Mesothelial cell of epicardium (in vitro differentiated cells): ENCODE measurements around the gene PTPRG. TPM values are rescaled to one million over a fixed set of nuclear protein-coding genes. Genes with fewer than 3 reads are reported as not detected.

Source experiments
- DNase-seq, 2 experiments: peaks; one replicate each; pipeline ENCODE4 v3.0.0; 2021; ENCODE audit warnings: low spot score in 2 of 2; ENCODE audit not compliant: unreplicated experiment in 2 of 2
- H3K27ac Mint-ChIP-seq: 2 replicates; pipeline ENCODE4 v1.8.0; 2021; ENCODE audit warnings: mixed read lengths
- H3K27me3 Mint-ChIP-seq: 2 replicates; pipeline ENCODE4 v1.8.0; 2021; ENCODE audit warnings: low read depth, mixed read lengths
- H3K36me3 Mint-ChIP-seq: 2 replicates; pipeline ENCODE4 v1.8.0; 2021; ENCODE audit warnings: mixed read lengths
- H3K4me1 Mint-ChIP-seq: 2 replicates; pipeline ENCODE4 v1.8.0; 2021; ENCODE audit warnings: mixed read lengths
- H3K4me3 Mint-ChIP-seq: 2 replicates; pipeline ENCODE4 v1.8.0; 2021; ENCODE audit warnings: mild to moderate bottlenecking, moderate library complexity, mixed read lengths
- H3K9me3 Mint-ChIP-seq: 2 replicates; pipeline ENCODE4 v1.8.0; 2021; ENCODE audit warnings: mixed read lengths
- total RNA-seq: library from RNA; stranded (reverse); gene quantifications from 3 replicates; pipeline ENCODE4 v1.2.1, GENCODE V29; 2021
- TF ChIP-seq, protein P1 (sequence below): fragments of 200-600 bp; sonication (generic); IDR thresholded peaks from one replicate; pipeline ENCODE4 v1.5.0; 2021; ENCODE audit warnings: antibody characterized with exemption; ENCODE audit not compliant: unreplicated experiment

Gene PTPRG
- total RNA-seq, 1 donor from 2014 or later: 40.4 TPM

DNA sequence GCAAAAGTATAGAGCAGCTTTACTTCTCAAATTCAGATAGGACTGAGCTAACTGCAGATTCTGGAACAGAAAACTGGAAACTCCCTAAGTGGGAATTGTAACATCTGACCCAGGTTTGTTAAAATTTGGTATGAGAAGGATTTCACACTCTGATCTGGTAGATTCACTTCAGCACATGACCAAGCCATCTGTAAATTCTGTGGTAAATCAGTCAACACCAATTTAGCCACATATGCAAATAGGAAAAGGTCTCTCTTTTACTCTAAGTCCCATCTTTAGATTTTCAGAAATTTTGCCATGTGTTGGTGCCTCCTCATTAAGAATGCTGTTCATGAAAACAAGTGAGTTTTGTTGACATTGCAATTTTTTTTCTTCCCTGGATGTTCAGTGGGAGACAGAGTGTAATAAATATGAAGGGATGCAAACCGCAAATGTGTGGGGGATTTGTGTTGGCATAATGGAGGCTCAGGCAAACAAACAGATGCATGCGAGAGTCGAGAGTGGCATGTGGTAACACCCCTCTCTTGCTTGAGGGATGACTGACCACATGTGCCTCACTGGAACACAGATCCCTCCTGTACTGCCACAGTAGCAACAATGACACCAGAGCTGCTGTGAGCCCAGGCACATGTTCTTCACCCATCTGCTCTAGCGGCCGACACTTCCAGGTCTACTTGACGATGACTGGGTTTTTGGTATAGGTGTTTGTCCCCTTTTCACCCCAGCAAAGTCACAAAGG lies 665.4 kb downstream of the PTPRG start:
- no peak for DNase-seq

DNA sequence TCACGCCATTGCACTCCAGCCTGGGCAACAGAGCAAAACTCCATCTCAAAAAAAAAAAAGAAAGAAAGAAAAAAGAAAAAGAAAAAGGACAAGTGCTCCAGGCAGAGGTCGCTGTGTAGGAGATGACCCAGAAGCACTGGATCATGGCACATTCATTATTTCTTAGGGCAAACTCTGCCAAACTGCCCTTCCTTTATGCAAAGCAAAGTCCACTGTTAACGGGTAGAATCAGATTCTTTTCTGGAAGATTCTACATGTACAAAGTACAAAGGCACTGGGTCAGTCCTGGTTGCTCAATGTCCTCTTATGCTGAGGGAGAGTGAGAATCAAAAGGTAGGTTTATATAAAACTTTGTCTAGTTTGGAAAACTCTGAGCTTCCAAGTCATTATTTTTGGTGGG lies 667.1 kb downstream of the PTPRG start:
- Mint-ChIP-seq H3K36me3 (no peaks in the 10 kb centered on the region), H3K9me3 (no peaks in the 10 kb centered on the region), H3K27me3 (no peaks in the 10 kb centered on the region), H3K4me3 (no peak overlapping the region), H3K27ac (no peak overlapping the region), H3K4me1 (peaks cover 4% of the 10 kb centered on the region)
- DNase-seq: no peak
- TF ChIP-seq, protein P1, sequence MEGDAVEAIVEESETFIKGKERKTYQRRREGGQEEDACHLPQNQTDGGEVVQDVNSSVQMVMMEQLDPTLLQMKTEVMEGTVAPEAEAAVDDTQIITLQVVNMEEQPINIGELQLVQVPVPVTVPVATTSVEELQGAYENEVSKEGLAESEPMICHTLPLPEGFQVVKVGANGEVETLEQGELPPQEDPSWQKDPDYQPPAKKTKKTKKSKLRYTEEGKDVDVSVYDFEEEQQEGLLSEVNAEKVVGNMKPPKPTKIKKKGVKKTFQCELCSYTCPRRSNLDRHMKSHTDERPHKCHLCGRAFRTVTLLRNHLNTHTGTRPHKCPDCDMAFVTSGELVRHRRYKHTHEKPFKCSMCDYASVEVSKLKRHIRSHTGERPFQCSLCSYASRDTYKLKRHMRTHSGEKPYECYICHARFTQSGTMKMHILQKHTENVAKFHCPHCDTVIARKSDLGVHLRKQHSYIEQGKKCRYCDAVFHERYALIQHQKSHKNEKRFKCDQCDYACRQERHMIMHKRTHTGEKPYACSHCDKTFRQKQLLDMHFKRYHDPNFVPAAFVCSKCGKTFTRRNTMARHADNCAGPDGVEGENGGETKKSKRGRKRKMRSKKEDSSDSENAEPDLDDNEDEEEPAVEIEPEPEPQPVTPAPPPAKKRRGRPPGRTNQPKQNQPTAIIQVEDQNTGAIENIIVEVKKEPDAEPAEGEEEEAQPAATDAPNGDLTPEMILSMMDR: no peak

More for the DNA sequence above, 665.4 kb downstream of the PTPRG start:
- Mint-ChIP-seq H3K36me3 (peaks cover 3% of the 10 kb centered on the region), H3K4me3 (no peak overlapping the region), H3K9me3 (no peaks in the 10 kb centered on the region), H3K4me1 (peaks cover 4% of the 10 kb centered on the region), H3K27me3 (no peaks in the 10 kb centered on the region), H3K27ac (no peak overlapping the region)
- TF ChIP-seq, protein P1: no peak

DNA sequence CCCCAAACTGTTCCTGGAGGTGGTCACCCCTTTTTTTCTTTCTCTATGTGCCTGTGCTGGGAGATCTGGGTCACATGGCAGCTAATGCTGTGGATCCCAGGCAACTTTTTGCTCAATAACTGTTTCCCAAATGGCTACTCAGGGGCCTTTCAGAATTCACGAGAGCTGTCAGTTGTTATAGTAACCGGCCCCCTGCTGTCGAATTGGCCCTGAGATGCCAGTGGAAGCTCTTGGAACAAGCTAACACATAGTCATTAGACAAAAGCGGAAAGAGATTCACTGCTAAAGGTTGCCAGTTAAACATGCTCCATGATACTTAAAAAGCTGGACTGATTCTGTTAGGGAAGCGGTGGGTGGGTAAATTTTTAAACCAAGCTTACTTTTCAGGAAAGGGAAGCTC lies 667.8 kb downstream of the PTPRG start:
- Mint-ChIP-seq H3K36me3 (no peaks in the 10 kb centered on the region), H3K27ac (no peak overlapping the region), H3K27me3 (no peaks in the 10 kb centered on the region), H3K9me3 (no peaks in the 10 kb centered on the region), H3K4me3 (no peak overlapping the region), H3K4me1 (peaks cover 4% of the 10 kb centered on the region)
- TF ChIP-seq, protein P1: no peak
- no peak for DNase-seq

DNA sequence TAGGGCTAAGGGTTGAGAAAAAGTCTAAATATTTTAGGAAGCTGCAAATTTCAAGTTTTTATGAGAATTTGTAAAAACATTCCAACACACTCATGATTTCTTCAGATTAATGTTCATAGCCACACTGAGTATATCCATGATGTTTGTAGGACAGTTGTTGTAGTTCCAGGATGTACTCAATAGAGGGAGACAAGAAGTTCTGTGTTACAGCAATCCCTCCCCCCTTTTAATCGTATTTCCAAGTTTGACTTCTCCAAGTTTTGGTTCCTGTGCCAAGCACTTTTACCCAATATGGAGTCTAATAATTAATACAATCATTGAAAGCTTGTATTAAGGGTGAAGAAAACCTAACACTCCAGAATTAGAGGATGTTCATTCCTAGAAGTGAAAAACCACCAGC lies 668.5 kb downstream of the PTPRG start:
- no peak overlapping the region for H3K27ac Mint-ChIP-seq

DNA sequence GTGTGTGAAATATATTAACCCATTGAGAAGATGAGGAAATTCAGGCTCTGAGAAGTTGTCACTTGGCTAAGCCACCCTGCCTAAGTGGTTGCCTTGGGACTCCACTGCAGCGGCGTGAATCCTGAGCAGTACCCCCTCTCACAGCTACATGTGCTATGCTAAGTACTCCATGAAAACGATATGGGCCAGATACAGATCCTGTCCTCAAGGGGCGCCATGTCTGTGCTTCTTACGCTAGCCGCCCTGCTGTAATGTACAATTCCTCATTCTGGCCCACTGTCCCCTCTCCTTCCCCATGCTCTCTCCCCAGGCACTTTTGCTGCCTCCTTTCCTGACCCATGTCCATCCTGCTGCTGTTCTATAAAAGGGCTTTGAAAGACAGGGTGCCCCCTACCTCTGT lies 671.7 kb downstream of the PTPRG start:
- TF ChIP-seq, protein P1: no peak
- DNase-seq: no peak
- no peaks in the 10 kb centered on the region for H3K9me3 Mint-ChIP-seq
- peaks cover 13% of the 10 kb centered on the region for H3K4me1 Mint-ChIP-seq
- H3K4me3 Mint-ChIP-seq: no peak overlapping the region
- no peaks in the 10 kb centered on the region for H3K27me3 Mint-ChIP-seq
- H3K27ac Mint-ChIP-seq: no peak overlapping the region
- H3K36me3 Mint-ChIP-seq: no peaks in the 10 kb centered on the region

More for the DNA sequence above, 668.5 kb downstream of the PTPRG start:
- H3K4me1 Mint-ChIP-seq: peaks cover 3% of the 10 kb centered on the region
- no peaks in the 10 kb centered on the region for H3K27me3 Mint-ChIP-seq
- H3K36me3 Mint-ChIP-seq: no peaks in the 10 kb centered on the region
- no peak for DNase-seq
- H3K9me3 Mint-ChIP-seq: no peaks in the 10 kb centered on the region
- TF ChIP-seq, protein P1: no peak
- H3K4me3 Mint-ChIP-seq: no peak overlapping the region

DNA sequence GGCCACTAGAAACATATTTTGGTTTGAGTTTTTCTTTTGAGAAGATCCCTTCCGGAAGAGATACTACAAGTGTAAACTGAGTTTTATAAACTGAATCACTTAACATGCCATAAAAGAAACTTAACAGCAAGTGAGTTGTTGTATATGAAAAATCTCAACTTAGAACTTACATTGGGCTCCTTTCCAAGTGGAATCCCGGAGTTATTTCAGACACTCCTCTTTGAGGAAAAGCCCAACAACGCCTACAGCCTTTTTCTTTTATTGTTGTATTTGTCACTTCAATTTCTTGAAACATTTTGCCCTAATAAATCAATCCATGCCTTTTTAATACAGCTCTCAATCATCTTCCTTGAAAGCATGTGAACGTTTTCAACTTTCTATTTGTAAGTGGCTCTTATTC lies 674.6 kb downstream of the PTPRG start:
- Mint-ChIP-seq H3K4me3 (no peak overlapping the region), H3K9me3 (no peaks in the 10 kb centered on the region), H3K27ac (no peak overlapping the region), H3K27me3 (no peaks in the 10 kb centered on the region), H3K4me1 (peaks cover 13% of the 10 kb centered on the region), H3K36me3 (no peaks in the 10 kb centered on the region)
- DNase-seq: no peak
- TF ChIP-seq, protein P1: no peak
